Heart left ventricle (tissue), 16 donors: ENCODE data around the gene MKX. TPM values are rescaled to one million over a fixed set of nuclear protein-coding genes. Genes with fewer than 3 reads are reported as not detected.

Source experiments
- ATAC-seq, 4 donors: fragments of 200-7000 bp; cut with Tn5 transposase; one replicate each; pipeline ENCODE4 v1.9.1; 2020 to 2022; ENCODE audit warnings: moderate library complexity in 4 of 4, mild to moderate bottlenecking in 3 of 4, moderate number of reproducible peaks in 1 of 4
- DNase-seq, 5 donors: peaks; one replicate each; pipeline ENCODE4 v3.0.0-alpha.2; 2020
- H3K27ac ChIP-seq, 12 donors: fragments of 200-600 bp; sonication (generic) in 4 of 12; one replicate each; pipeline versions ENCODE4 v1.5.0 to v1.8.0; 2016 to 2022; ENCODE audit warnings: mild to moderate bottlenecking in 2 of 12
- H3K27me3 ChIP-seq, 9 donors: fragments of 200-600 bp; sonication (generic) in 2 of 9; one replicate each; pipeline versions ENCODE4 v1.5.1 to v1.8.0; 2016 to 2022; ENCODE audit warnings: mild to moderate bottlenecking in 3 of 9
- H3K36me3 ChIP-seq, 9 donors: fragments of 200-600 bp; sonication (generic) in 2 of 9; one replicate each; pipeline versions ENCODE4 v1.5.0 to v1.8.0; 2018 to 2022; ENCODE audit warnings: mild to moderate bottlenecking in 2 of 9
- H3K4me1 ChIP-seq, 12 donors: fragments of 200-600 bp; sonication (generic) in 4 of 12; one replicate each; pipeline versions ENCODE4 v1.5.0 to v1.8.0; 2016 to 2022; ENCODE audit warnings: mild to moderate bottlenecking in 3 of 12
- H3K4me3 ChIP-seq, 12 donors: fragments of 200-600 bp; sonication (generic) in 4 of 12; one replicate each; pipeline versions ENCODE4 v1.5.0 to v1.8.0; 2017 to 2022; ENCODE audit warnings: mild to moderate bottlenecking in 9 of 12, moderate library complexity in 4 of 12
- H3K9me3 ChIP-seq, 12 donors: fragments of 200-600 bp; sonication (generic) in 4 of 12; one replicate each; pipeline versions ENCODE4 v1.5.0 to v1.8.0; 2016 to 2022; ENCODE audit warnings: mild to moderate bottlenecking in 1 of 12
- POLR2A ChIP-seq, 2 donors: fragments of 450-650 bp; IDR thresholded peaks; one replicate each; pipeline ENCODE4 v1.6.1; 2017; ENCODE audit warnings: antibody characterized with exemption in 2 of 2, mild to moderate bottlenecking in 2 of 2, moderate library complexity in 2 of 2
- WGBS, 4 donors: extraction: QIAGEN DNeasy Blood & Tissue Kit in 2 of 4; methylation state at CpG; one replicate each; pipeline versions ENCODE4 v1.1.5 to v1.1.7; 2013 to 2018; 5-methylcytosine and 5-hydroxymethylcytosine counted together
- intact Hi-C, 10 donors: fragments of 100-400 bp; cut with DNase I; formaldehyde crosslinking; loops; one replicate each; pipeline versions ENCODE4 v1.11.1 to v1.14.2; 2022
- polyA plus RNA-seq, 2 donors: library from polyadenylated mRNA; stranded (reverse); fragments of 200-250 nt; gene quantifications; one replicate each; pipeline ENCODE4 v1.2.3, GENCODE V29; 2013
- total RNA-seq, 9 donors: library from RNA; depleted of rRNA in 2 of 9; stranded (reverse); fragments of >200 nt in 2 of 9; fragmentation: NEBNext Ultra II Directional in 3 of 9; extraction: Animal tissue kit (Norgen Biotek cat#: 25700) in 3 of 9; gene quantifications; one replicate each; pipeline versions ENCODE4 v1.1.0 to v1.2.4, GENCODE V29; 2016 to 2023
- TF ChIP-seq, protein P1 (sequence below), 12 donors: fragments of 200-600 bp; sonication (generic) in 4 of 12; IDR thresholded peaks; one replicate each; pipeline versions ENCODE4 v1.5.0 to v1.8.0; 2018 to 2022; ENCODE audit warnings: antibody characterized with exemption in 12 of 12, mild to moderate bottlenecking in 5 of 12
- donor health status: ischemic (EF 13 %, LVEDD 7.1; RV severe dilation, severe dysfunction).
- donor health status: healthy with polysubstance abuse.
- donor health status: DM: no; HTN: yes; CAD: no.
- donor health status: DM: no; HTN: no; CAD: no.
- donor health status: ischemic (EF 25% LVEDD 6.9; RV normal size, moderate dysfunction).
- donor health status: ischemic (EF 25% LVEDD 5.7; RV mildly dilated, moderate dysfunction).
- donor health status: healthy.
- donor health status: DM: yes; HTN: yes; CAD: no.
- donor health status: ischemic (EF 35%, LVEDD 5.7; RV mildly dilated, moderate dysfunction).
- donor health status: nonischemic (EF 11% LVEDD 7.7; RV severe dilation, severe dysfunction).
- donor health status: DM: yes; HTN: yes; CAD: no.
- donor health status: PGD.
- donor health status: ischemic (EF 29% LVEDD 5.4; RV normal size, mild dysfunction).
- donor health status: nonischemic (EF 23%, LVEDD 6.1; RV moderate dilation, normal function).

MKX gene
- total and polyA plus RNA-seq, 11 donors: 0.06 to 1.5 (median 0.56) TPM; not detected in 4

DNA sequence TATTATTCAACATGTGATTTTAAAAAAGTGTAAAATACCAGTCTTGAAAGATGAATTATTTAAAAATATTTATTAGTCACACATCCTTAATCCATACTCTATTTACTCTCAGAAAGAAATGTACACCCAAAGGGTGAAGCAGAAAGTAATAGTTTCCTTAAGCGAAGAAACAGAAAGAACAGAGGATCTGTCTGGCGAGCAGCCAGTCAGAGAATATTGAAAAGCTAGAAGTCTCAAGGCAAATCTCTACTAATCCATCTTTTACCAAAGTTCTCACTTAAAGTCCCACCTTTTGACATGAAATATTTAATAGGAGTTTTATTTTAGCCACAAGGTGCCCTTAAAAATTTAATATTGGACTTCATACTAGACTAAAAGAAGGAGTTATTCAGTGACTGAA lies 46.7 kb downstream of the MKX start:
- no peak overlapping the region for H3K27ac ChIP-seq
- no peak for ATAC-seq

DNA sequence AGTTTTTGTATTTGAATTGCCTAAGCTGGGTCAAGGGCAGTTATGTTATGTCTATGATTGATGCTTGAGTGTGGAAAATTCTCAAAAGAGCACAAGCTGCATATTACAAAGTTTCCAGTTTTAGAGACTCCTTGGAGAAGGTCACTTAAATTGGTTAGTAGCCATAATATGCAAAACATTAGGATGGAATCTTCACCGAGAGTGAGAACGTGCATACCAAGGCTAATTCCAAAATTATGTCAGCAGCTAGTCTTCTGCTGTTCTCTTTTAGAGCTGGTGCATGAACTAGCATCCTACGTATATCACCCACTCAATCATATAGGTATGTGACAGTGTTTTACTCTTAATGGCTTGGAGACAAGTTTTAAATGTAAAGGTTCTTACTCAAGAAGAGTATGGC lies 49.2 kb downstream of the MKX start:
- no peak for ATAC-seq
- DNase-seq: no peak
- no peak for TF ChIP-seq POLR2A (IDR thresholded peaks at IDR 0.05)
- TF ChIP-seq, protein P1, sequence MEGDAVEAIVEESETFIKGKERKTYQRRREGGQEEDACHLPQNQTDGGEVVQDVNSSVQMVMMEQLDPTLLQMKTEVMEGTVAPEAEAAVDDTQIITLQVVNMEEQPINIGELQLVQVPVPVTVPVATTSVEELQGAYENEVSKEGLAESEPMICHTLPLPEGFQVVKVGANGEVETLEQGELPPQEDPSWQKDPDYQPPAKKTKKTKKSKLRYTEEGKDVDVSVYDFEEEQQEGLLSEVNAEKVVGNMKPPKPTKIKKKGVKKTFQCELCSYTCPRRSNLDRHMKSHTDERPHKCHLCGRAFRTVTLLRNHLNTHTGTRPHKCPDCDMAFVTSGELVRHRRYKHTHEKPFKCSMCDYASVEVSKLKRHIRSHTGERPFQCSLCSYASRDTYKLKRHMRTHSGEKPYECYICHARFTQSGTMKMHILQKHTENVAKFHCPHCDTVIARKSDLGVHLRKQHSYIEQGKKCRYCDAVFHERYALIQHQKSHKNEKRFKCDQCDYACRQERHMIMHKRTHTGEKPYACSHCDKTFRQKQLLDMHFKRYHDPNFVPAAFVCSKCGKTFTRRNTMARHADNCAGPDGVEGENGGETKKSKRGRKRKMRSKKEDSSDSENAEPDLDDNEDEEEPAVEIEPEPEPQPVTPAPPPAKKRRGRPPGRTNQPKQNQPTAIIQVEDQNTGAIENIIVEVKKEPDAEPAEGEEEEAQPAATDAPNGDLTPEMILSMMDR (IDR thresholded peaks at IDR 0.05): no peak
- Histone ChIP-seq H3K36me3 (no peaks in the 10 kb centered on the region), H3K4me1 (peaks cover 0 to 10% (median 0%) of the 10 kb centered on the region in 12 donors), H3K27ac (no peak overlapping the region), H3K9me3 (no peaks in the 10 kb centered on the region), H3K4me3 (no peak overlapping the region), H3K27me3 (no peaks in the 10 kb centered on the region)
- WGBS, 4 donors: 58 to 76% (median 62%) methylated on average over 3 of the region's 3 CpGs
- intact Hi-C loops: no loop called here

More for the DNA sequence above, 46.7 kb downstream of the MKX start:
- Histone ChIP-seq H3K9me3 (no peaks in the 10 kb centered on the region), H3K4me3 (no peak overlapping the region), H3K27me3 (no peaks in the 10 kb centered on the region), H3K36me3 (no peaks in the 10 kb centered on the region), H3K4me1 (no peaks in the 10 kb centered on the region)
- WGBS, 4 donors: 85 to 93% (median 90%) methylated on average over 2 of the region's 2 CpGs
- no peak for DNase-seq
- TF ChIP-seq, protein P1 (IDR thresholded peaks at IDR 0.05): no peak
- no peak for TF ChIP-seq POLR2A (IDR thresholded peaks at IDR 0.05)
- intact Hi-C loops: no loop called here

DNA sequence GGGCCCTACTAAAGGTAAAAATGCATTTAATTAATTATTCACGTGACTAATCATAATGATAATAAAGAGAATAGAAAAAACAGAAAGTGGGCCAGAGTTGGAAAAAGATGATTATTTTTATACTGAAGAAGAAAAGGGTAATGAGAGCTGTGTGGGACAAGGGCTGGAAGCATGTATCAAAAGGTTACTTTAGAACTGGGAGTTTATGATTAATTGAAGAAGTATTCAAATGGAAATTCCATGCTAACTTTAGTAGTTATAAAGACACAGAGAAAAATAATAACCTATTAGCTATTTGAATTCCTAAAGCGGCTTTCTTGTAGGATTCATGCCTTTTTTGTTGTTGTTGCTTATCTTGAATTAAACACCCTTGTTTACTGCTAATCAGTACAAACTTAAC lies 49.9 kb downstream of the MKX start:
- H3K9me3 ChIP-seq: no peaks in the 10 kb centered on the region
- WGBS, 4 donors: 64 to 90% (median 78%) methylated on average over 2 of the region's 2 CpGs
- no peak overlapping the region for H3K4me3 ChIP-seq
- H3K4me1 ChIP-seq: peaks cover 0 to 10% (median 0%) of the 10 kb centered on the region in 12 donors
- H3K27me3 ChIP-seq: no peaks in the 10 kb centered on the region
- DNase-seq (no peak), ATAC-seq (no peak)
- H3K36me3 ChIP-seq: no peaks in the 10 kb centered on the region
- no peak overlapping the region for H3K27ac ChIP-seq
- intact Hi-C loops: no loop called here
- TF ChIP-seq, protein P1 (IDR thresholded peaks at IDR 0.05): no peak
- no peak for TF ChIP-seq POLR2A (IDR thresholded peaks at IDR 0.05)

DNA sequence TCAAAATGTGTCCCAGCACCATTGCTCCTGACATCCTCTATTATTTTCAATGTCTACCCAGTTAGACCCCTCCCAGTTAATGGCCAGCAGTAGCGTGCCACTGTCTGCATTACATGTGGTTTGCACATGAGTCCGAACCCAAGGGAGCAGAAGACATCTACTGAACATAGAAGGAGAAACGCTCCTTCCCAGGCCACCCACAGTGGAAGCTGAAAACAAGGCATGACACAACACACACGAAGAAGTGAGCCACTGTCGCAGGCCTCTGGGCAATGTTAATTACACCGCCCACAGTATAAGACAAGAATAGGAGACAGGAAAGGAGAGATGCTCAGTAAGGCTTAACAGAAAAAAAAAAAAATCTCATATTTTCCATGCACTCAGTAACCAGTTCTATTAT lies 50.5 kb downstream of the MKX start:
- Histone ChIP-seq H3K27ac (no peak overlapping the region), H3K4me3 (no peak overlapping the region), H3K9me3 (no peaks in the 10 kb centered on the region), H3K27me3 (no peaks in the 10 kb centered on the region), H3K36me3 (no peaks in the 10 kb centered on the region), H3K4me1 (peaks cover 0 to 10% (median 0%) of the 10 kb centered on the region in 12 donors)
- intact Hi-C loops: no loop called here
- ATAC-seq (no peak), DNase-seq (no peak)
- TF ChIP-seq POLR2A (IDR thresholded peaks at IDR 0.05): no peak
- TF ChIP-seq, protein P1 (IDR thresholded peaks at IDR 0.05): no peak
- 82 to 90% (median 85%) methylated on average over 6 of the region's 6 CpGs for WGBS, 4 donors
